SK-N-SH (cell line): ENCODE data around the gene COL1A2. TPM values are rescaled to one million over a fixed set of nuclear protein-coding genes. Genes with fewer than 3 reads are reported as not detected.

Experiments
- CTCF ChIA-PET: fragments of 300-600, 350-600 bp; formaldehyde crosslinking; extraction: SDS; loops from one replicate; lab custom pipeline; 2021; lab: Yijun Ruan, JAX
- POLR2A ChIA-PET: fragments of 350-600 bp; sonication (Branson Sonifier 250); formaldehyde crosslinking; extraction: SDS; loops from one replicate; lab custom pipeline; 2020; ENCODE audit warnings: antibody characterized with exemption, inconsistent platforms; lab: Yijun Ruan, JAX
- DNase-seq: peaks from one replicate; pipeline ENCODE4 v3.0.0; 2012
- H2AFZ ChIP-seq: fragments of 200-600 bp; sonication (generic); 2 replicates; pipeline ENCODE4 v1.8.1; 2016; ENCODE audit warnings: antibody characterized with exemption, mild to moderate bottlenecking, low read depth
- H3F3A ChIP-seq: fragments of 200-600 bp; sonication (generic); replicated peaks from 2 replicates; pipeline ENCODE3; 2016; ENCODE audit warnings: antibody characterized with exemption, mild to moderate bottlenecking; ENCODE audit not compliant: insufficient read depth
- H3K27ac ChIP-seq, 2 experiments: fragments of 200-500 bp in 1 of 2; fragments of 200-600 bp in 1 of 2; sonication (Bioruptor generic) in 1 of 2; sonication (generic), shearing (Covaris generic) in 1 of 2; 2 replicates each; pipeline versions ENCODE4 v1.5.1 to v1.6.1; 2014 to 2016; ENCODE audit warnings: low read depth in 2 of 2, inconsistent platforms in 1 of 2, low read length in 1 of 2, mild to moderate bottlenecking in 1 of 2, mixed read lengths in 1 of 2
- H3K27me3 ChIP-seq: fragments of 200-600 bp; sonication (generic), shearing (Covaris generic); 2 replicates; pipeline ENCODE4 v1.6.1; 2016; ENCODE audit warnings: mixed run types; ENCODE audit not compliant: insufficient read depth
- H3K36me3 ChIP-seq, 2 experiments: fragments of 200-500 bp in 1 of 2; fragments of 200-600 bp in 1 of 2; sonication (Bioruptor generic) in 1 of 2; sonication (generic) in 1 of 2; replicated peaks in 1 of 2; 2 replicates each; pipeline versions ENCODE3 to v1.5.1; 2014 to 2016; ENCODE audit warnings: low read length in 1 of 2, mild to moderate bottlenecking in 1 of 2; ENCODE audit not compliant: insufficient read depth in 2 of 2, control insufficient read depth in 1 of 2
- H3K4me1 ChIP-seq, 2 experiments: fragments of 200-500 bp in 1 of 2; fragments of 200-600 bp in 1 of 2; sonication (Bioruptor generic) in 1 of 2; sonication (generic), shearing (Covaris generic) in 1 of 2; 2 replicates each; pipeline versions ENCODE4 v1.5.1 to v1.6.1; 2014 to 2016; ENCODE audit warnings: low read depth in 1 of 2, low read length in 1 of 2, mixed run types in 1 of 2; ENCODE audit not compliant: insufficient read depth in 2 of 2, control insufficient read depth in 1 of 2
- H3K4me2 ChIP-seq: fragments of 200-600 bp; sonication (generic), shearing (Covaris generic); 2 replicates; pipeline ENCODE4 v1.6.1; 2017; ENCODE audit warnings: mixed run types
- H3K4me3 ChIP-seq, 2 experiments: fragments of 200-500 bp in 1 of 2; fragments of 200-600 bp in 1 of 2; sonication (Bioruptor generic) in 1 of 2; sonication (generic), shearing (Covaris generic) in 1 of 2; 2 replicates each; pipeline versions ENCODE4 v1.5.1 to v1.8.1; 2014 to 2016; ENCODE audit warnings: low read depth in 2 of 2, inconsistent platforms in 1 of 2, low read length in 1 of 2, mild to moderate bottlenecking in 1 of 2, mixed read lengths in 1 of 2, moderate library complexity in 1 of 2
- H3K79me2 ChIP-seq: fragments of 200-600 bp; sonication (generic); 2 replicates; pipeline ENCODE4 v1.8.1; 2017; ENCODE audit warnings: mild to moderate bottlenecking; ENCODE audit not compliant: insufficient read depth
- H3K9ac ChIP-seq: fragments of 200-600 bp; sonication (generic); 2 replicates; pipeline ENCODE4 v1.6.1; 2017; ENCODE audit warnings: mixed run types
- H3K9me2 ChIP-seq: fragments of 200-600 bp; sonication (generic); 2 replicates; pipeline ENCODE4 v1.6.1; 2017; ENCODE audit warnings: mixed run types
- H3K9me3 ChIP-seq: fragments of 200-600 bp; sonication (generic); 2 replicates; pipeline ENCODE4 v1.6.1; 2017; ENCODE audit warnings: mixed run types, mild to moderate bottlenecking, moderate library complexity
- H4K20me1 ChIP-seq: fragments of 200-600 bp; sonication (generic); 2 replicates; pipeline ENCODE4 v1.6.1; 2017; ENCODE audit warnings: mild to moderate bottlenecking, mixed run types; ENCODE audit not compliant: insufficient read depth
- CHD2 ChIP-seq: fragments of 150-350 bp; IDR thresholded peaks from 2 replicates; pipeline ENCODE4 v1.6.1; 2018; ENCODE audit warnings: low read length; ENCODE audit not compliant: partially characterized antibody
- CTCF ChIP-seq: fragments of 200-600 bp; sonication (generic); IDR thresholded peaks from 2 replicates; pipeline ENCODE4 v1.6.1; 2017; ENCODE audit warnings: antibody characterized with exemption, mild to moderate bottlenecking, moderate library complexity
- ELF1 ChIP-seq: IDR thresholded peaks from 2 replicates; pipeline ENCODE4 v1.4.0; 2012
- EP300 ChIP-seq, 2 experiments: IDR thresholded peaks; 2 replicates each; pipeline versions ENCODE4 v1.4.0 to v1.6.1; 2012; ENCODE audit warnings: borderline replicate concordance in 1 of 2, low read depth in 1 of 2, low read length in 1 of 2
- EZH2phosphoT487 ChIP-seq: fragments of 200-600 bp; sonication (generic); IDR thresholded peaks from 2 replicates; pipeline ENCODE4 v1.6.1; 2017; ENCODE audit warnings: low read depth, mixed run types, mild to moderate bottlenecking, antibody characterized with exemption, moderate library complexity, borderline replicate concordance
- FOSL2 ChIP-seq: IDR thresholded peaks from 2 replicates; pipeline ENCODE4 v1.4.0; 2012; ENCODE audit warnings: low read depth, mild to moderate bottlenecking, moderate library complexity, borderline replicate concordance
- GABPA ChIP-seq: IDR thresholded peaks from 2 replicates; pipeline ENCODE4 v1.4.0; 2012; ENCODE audit warnings: low read depth, mild to moderate bottlenecking
- GATA2 ChIP-seq: sonication (generic); formaldehyde crosslinking; IDR thresholded peaks from 2 replicates; pipeline ENCODE4 v1.5.0; 2020; ENCODE audit warnings: mild to moderate bottlenecking, missing genetic modification reagents
- JUND ChIP-seq: IDR thresholded peaks from 2 replicates; pipeline ENCODE4 v1.4.0; 2012
- MAX ChIP-seq: IDR thresholded peaks from 2 replicates; pipeline ENCODE4 v1.4.0; 2012; ENCODE audit warnings: low read depth
- MEF2A ChIP-seq: IDR thresholded peaks from 2 replicates; pipeline ENCODE4 v1.4.0; 2012; ENCODE audit warnings: low read depth, borderline replicate concordance
- MXI1 ChIP-seq: IDR thresholded peaks from 2 replicates; pipeline ENCODE4 v1.6.1; 2012; ENCODE audit warnings: mild to moderate bottlenecking, low read depth, low read length, improper control_type of control experiment
- NRF1 ChIP-seq: IDR thresholded peaks from 2 replicates; pipeline ENCODE4 v1.6.1; 2012; ENCODE audit warnings: low read depth, mild to moderate bottlenecking, low read length
- POLR2AphosphoS5 ChIP-seq: IDR thresholded peaks from 2 replicates; pipeline ENCODE4 v1.6.1; 2012; ENCODE audit warnings: low read depth, low read length
- RAD21 ChIP-seq: IDR thresholded peaks from 2 replicates; pipeline ENCODE4 v1.6.1; 2012; ENCODE audit warnings: mild to moderate bottlenecking, low read length
- RCOR1 ChIP-seq: fragments of 150-350 bp; IDR thresholded peaks from 2 replicates; pipeline ENCODE4 v1.6.1; 2017; ENCODE audit warnings: antibody characterized with exemption, low read length
- RFX5 ChIP-seq: IDR thresholded peaks from 2 replicates; pipeline ENCODE4 v1.6.1; 2012; ENCODE audit warnings: mild to moderate bottlenecking, improper control_type of control experiment, low read length
- SMC3 ChIP-seq: IDR thresholded peaks from 2 replicates; pipeline ENCODE4 v1.6.1; 2012; ENCODE audit warnings: low read depth, low read length, improper control_type of control experiment
- TAF1 ChIP-seq: IDR thresholded peaks from 2 replicates; pipeline ENCODE4 v1.6.1; 2012; ENCODE audit warnings: low read depth, mild to moderate bottlenecking, low read length, moderate library complexity, borderline replicate concordance
- TCF12 ChIP-seq: IDR thresholded peaks from 2 replicates; pipeline ENCODE4 v1.4.0; 2012
- TEAD4 ChIP-seq: IDR thresholded peaks from 2 replicates; pipeline ENCODE4 v1.4.0; 2012; ENCODE audit warnings: mild to moderate bottlenecking, borderline replicate concordance; ENCODE audit not compliant: insufficient read depth
- USF1 ChIP-seq: IDR thresholded peaks from 2 replicates; pipeline ENCODE4 v1.4.0; 2012; ENCODE audit warnings: low read depth, borderline replicate concordance
- YY1 ChIP-seq: IDR thresholded peaks from 2 replicates; pipeline ENCODE4 v1.4.0; 2012; ENCODE audit warnings: low read depth, mild to moderate bottlenecking
- WGBS: methylation state at CpG from one replicate; pipeline ENCODE4 v1.1.6; 2017; ENCODE audit warnings: low lambda C conversion rate; 5-methylcytosine and 5-hydroxymethylcytosine counted together
- polyA plus RNA-seq, 3 experiments: library from polyadenylated mRNA; depleted of rRNA; stranded (reverse); fragments of >200 nt; gene quantifications; 2 replicates each; pipeline ENCODE4 v1.2.3, GENCODE V29; 2012
- TF ChIP-seq, protein P1 (sequence below): IDR thresholded peaks from 2 replicates; pipeline ENCODE4; 2012

The COL1A2 gene
- polyA plus RNA-seq, 1 of the 3 experiments (the other 2 are of a cell fraction), result 11.4 TPM

DNA sequence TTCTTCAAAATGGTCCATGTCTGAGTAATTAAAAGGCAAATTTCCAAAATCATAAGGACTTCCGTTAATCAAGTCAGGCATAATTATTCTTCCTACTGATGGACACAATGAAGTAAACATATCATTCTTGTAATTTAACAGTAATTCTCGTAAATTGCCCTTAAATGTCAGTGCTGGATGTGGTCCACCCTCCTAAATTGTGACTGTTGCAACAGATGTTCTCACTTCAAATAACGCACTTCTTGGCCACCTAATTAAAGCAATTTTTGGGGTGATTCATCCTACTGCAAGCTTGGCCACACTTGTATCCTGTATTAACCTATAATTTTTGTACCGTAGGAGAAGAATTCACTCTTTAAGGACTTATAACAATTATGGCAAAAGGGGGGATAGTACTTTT, 1.9 kb downstream of the COL1A2 start:
- no peak overlapping the region for H3K4me3 ChIP-seq
- no peaks in the 10 kb centered on the region for H3K9me2 ChIP-seq
- H3F3A ChIP-seq, result peaks cover 26% of the 10 kb centered on the region
- TF ChIP-seq CHD2 (no peak), TCF12 (no peak), GATA2 (CRISPR knock-in tag) (no peak), POLR2AphosphoS5 (no peak), MEF2A (no peak), RCOR1 (no peak), ELF1 (no peak), RAD21 (no peak), EZH2phosphoT487 (no peak), NRF1 (no peak), JUND (no peak), MAX (no peak), FOSL2 (no peak), TEAD4 (no peak), TAF1 (no peak), YY1 (no peak), RFX5 (no peak)
- TF ChIP-seq, all 33 proteins: peak for 0
- Histone ChIP-seq H3K27me3 (no peaks in the 10 kb centered on the region), H4K20me1 (no peaks in the 10 kb centered on the region), H3K79me2 (no peaks in the 10 kb centered on the region), H3K27ac (no peak overlapping the region), H3K9me3 (no peaks in the 10 kb centered on the region; the same call in 1 of the 2 replicates), H3K9ac (no peak overlapping the region), H2AFZ (no peak overlapping the region), H3K4me1 (peaks cover 5 to 39% of the 10 kb centered on the region in 2 experiments), H3K4me2 (no peak overlapping the region), H3K36me3 (no peaks in the 10 kb centered on the region)
- DNase-seq, result no peak
- ChIA-PET CTCF (interaction anchor here (0.7 to 2.6 kb wide), 10 partner anchors 7 to 493 kb away, joined by 3 to 17 read pairs (median 4); no protein-coding TSS in a partner anchor), POLR2A (no interaction called here)
- WGBS, result 93% methylated on average over 4 of the region's 4 CpGs

- no peak overlapping the region; the same call in 1 of the 2 replicates for H2AFZ ChIP-seq
- H3K4me1 ChIP-seq, result peaks cover 0 to 31% of the 10 kb centered on the region in 2 experiments
- no peaks in the 10 kb centered on the region; the same call in 1 of the 2 replicates for H3K9me3 ChIP-seq
- no peak for DNase-seq
- ChIA-PET CTCF (interaction anchor here (0.5 to 2.3 kb wide), 8 partner anchors 17 to 1464 kb away, joined by 3 to 10 read pairs (median 3); no protein-coding TSS in a partner anchor), POLR2A (no interaction called here)
- peaks cover 15% of the 10 kb centered on the region for H3F3A ChIP-seq
- H3K4me3 ChIP-seq, result no peak overlapping the region
- no peaks in the 10 kb centered on the region for H3K27me3 ChIP-seq
- 94% methylated on average over 1 of the region's 1 CpG for WGBS
- H3K36me3 ChIP-seq, result no peaks in the 10 kb centered on the region
- H3K9ac ChIP-seq, result no peak overlapping the region
- no peak overlapping the region for H3K4me2 ChIP-seq
- no peaks in the 10 kb centered on the region for H4K20me1 ChIP-seq
- H3K79me2 ChIP-seq, result no peaks in the 10 kb centered on the region
- no peaks in the 10 kb centered on the region for H3K9me2 ChIP-seq
- no peak overlapping the region for H3K27ac ChIP-seq
- no peak for TF ChIP-seq MXI1
- TF ChIP-seq RCOR1, result no peak
- TF ChIP-seq ELF1, result no peak
- no peak for TF ChIP-seq YY1
- TF ChIP-seq SMC3, result no peak
- TF ChIP-seq JUND, result no peak
- no peak for TF ChIP-seq TEAD4
- no peak for TF ChIP-seq GABPA
- no peak for TF ChIP-seq MAX
- TF ChIP-seq EP300 (IDR thresholded peaks at IDR 0.05; ENCODE audit: borderline replicate concordance in 1 of 2, low read depth in 1 of 2, low read length in 1 of 2), result no peak
- TF ChIP-seq RFX5, result no peak
- TF ChIP-seq CHD2, result no peak
- TF ChIP-seq USF1, result no peak
- TF ChIP-seq, protein P1, sequence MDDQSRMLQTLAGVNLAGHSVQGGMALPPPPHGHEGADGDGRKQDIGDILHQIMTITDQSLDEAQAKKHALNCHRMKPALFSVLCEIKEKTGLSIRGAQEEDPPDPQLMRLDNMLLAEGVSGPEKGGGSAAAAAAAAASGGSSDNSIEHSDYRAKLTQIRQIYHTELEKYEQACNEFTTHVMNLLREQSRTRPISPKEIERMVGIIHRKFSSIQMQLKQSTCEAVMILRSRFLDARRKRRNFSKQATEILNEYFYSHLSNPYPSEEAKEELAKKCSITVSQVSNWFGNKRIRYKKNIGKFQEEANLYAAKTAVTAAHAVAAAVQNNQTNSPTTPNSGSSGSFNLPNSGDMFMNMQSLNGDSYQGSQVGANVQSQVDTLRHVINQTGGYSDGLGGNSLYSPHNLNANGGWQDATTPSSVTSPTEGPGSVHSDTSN, result no peak
- TF ChIP-seq EZH2phosphoT487, result no peak
- no peak for TF ChIP-seq FOSL2
- TF ChIP-seq CTCF, result no peak
These were observed 3.0 kb downstream of the COL1A2 start for GRCh38 chr7:94397722-94398121.
